Activated T-cell treated with anti-CD3 and anti-CD28 coated beads for 1 hour (primary cell): ENCODE results near the gene SPACA6.
A peak's percentile ranks its signal among the peaks of the same experiment; 100 is the strongest.
"Not testable (repeated sequence)": the region's sequence is repeated elsewhere in the genome, so short reads cannot be mapped to it uniquely, and the experiment has no call there.

Experiments
- DNase-seq: peaks from one replicate; pipeline ENCODE4 v3.0.0-alpha.2; 2020; ENCODE audit warnings: low read depth

SPACA6 gene, protein sequence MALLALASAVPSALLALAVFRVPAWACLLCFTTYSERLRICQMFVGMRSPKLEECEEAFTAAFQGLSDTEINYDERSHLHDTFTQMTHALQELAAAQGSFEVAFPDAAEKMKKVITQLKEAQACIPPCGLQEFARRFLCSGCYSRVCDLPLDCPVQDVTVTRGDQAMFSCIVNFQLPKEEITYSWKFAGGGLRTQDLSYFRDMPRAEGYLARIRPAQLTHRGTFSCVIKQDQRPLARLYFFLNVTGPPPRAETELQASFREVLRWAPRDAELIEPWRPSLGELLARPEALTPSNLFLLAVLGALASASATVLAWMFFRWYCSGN

DNA sequence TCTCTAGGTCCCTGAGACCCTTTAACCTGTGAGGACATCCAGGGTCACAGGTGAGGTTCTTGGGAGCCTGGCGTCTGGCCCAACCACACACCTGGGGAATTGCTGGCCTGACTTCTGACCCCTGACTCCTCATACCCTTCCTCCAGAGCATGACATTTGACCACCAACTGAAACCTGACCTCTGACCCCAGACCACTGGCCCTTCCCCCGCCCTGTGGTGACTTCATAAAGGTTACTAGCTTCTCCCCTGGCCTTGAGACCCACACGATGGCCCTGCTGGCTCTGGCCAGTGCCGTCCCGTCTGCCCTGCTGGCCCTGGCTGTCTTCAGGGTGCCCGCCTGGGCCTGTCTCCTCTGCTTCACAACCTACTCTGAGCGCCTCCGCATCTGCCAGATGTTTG, at the start of gene SPACA6:
SPACA6 (plus strand) TSS at position 71 of the 400 bp plus-strand sequence; CDS start at position 268, 197 bp downstream.
- no peak for DNase-seq

DNA sequence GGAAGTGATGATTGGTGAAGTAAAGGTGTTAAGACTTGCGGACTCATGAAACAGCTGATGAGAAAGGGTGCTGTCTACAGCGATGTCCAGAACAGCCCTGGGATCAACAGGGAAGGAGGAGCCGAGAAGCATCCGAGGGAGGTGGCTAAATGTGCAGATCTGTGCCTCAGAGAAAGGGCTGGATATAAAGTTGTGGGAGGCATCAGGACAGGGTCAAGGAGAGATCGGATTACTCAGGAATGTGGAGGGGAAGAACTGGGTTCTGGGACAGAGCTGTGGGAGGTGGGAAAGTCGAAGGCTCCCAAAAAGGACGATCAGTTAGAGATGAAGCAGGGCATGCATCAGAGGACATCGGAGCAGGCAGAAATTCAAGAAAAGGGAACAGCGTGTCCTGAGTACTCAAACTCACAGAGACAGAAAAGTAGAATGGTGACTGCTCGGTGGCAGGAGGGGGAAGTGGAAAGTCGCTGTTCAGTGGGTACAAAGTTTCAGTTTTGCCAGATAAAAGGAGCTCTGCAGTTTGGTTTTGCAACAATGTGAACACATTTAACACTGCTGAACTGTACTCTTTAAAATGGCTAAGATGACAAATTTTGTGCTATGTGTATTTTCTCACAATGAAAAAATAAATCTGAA, 48.4 kb upstream of the SPACA6 start:
- DNase-seq = no peak

DNA sequence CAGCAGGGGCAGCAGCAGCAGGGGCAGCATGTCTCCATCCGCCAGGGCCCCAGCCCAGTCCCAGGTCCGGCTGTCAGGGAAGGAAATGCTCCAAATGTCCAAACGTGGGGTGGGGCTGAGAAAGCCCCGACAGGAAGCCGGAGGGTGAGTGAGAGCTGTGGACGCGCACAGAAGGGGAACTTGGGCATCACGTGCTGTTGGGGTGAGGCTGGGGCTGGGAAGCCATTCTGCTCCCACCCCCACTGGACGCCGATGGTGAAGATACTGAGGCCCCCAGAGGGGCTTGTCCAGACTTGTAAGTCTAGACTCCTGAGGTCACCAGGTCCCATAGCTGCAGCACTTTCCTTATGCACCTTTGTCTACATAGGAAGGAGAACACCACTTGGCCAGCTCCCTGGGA, 46.4 kb upstream of the SPACA6 start, which contains the start of gene SIGLEC14:
SIGLEC14 (minus strand) TSS at position 96 of the 400 bp plus-strand sequence; CDS start at position 30, 66 bp downstream.
- not testable (repeated sequence) for DNase-seq

DNA sequence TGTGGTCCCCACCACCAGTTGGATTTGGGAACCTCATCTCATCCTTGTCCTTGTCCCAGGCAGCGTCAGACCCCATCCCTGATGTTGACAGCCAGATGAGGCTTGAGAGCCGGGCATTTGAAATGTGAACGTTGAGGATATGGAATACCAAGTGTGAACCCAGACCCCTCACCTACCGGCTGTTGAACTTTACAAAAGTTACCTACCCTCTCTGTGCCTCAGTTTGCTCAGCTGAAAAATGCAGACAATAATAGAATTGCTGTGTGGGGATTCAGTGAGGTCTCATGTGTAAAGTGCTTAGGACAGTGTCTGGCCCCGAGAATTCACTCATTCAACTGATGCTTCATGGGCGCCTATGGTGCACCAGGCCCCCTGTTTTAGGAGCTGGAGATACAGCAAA, 45.8 kb upstream of the SPACA6 start:
- DNase-seq = no peak

DNA sequence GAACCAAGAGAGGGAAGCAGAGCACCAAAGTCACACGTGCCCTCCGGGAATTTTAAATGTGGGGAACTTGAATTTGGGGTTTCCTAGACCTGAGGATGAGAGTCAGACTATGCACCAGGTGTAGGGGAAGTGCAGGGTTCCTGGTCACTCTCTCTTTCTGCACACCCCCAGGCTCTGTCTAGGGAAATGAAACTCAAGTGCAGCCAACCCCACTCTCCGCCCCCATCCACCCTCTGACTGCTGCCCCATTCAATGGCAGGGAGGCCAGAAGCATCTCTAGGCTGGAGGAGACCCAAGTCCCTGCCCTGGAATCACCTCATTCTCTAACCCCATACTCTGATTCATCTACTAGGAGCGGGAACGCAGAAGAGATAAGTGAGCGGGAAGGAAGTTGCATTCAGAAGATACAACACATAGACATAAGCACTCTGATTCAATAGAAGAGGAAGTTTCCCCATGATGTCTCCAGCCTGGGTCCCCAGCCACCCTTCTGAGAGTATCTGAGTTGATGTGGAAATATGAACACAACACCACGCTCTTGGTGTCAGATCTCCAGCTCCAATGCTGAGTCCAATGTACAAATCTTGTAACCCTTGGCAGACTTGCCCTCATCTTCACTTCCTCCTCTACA, 41.8 kb upstream of the SPACA6 start:
- no peak for DNase-seq

DNA sequence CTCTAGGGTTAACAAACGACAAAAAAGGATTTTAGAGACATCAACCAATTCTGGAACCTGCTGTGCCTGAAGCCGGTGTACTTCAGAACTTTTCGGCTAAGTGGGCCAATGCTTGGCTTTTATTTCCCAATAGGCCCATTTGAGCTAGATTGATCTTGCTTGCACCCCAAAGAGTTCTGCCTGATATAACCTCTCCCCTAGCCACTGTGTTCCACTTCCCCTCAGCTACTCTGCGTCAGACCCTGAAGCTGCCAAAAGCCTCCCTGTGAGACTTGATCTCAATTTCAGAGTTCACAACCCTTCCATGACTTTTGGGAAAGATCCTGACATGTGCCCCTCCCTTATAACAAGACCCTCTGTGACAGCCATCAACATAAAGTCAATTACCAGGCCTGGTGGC, 40.9 kb upstream of the SPACA6 start:
- no peak for DNase-seq

DNA sequence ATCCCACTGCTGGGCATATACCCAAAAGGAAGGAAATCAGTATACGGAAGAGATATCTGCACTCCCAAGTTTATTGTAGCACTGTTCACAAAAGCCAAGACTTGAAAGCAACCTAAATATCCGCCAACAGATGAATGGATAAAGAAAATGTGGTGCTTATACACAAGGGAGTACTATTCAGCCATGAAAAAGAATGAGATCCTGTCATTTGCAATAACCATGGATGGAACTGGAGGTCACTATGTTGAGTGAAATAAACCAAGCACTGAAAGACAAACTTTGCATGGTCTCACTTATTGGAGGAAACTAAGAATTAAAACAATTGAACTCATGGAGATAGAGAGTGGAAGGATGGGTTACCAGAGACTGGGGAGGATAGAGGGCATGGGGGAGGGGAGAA, 40.0 kb upstream of the SPACA6 start:
- DNase-seq = no peak

DNA sequence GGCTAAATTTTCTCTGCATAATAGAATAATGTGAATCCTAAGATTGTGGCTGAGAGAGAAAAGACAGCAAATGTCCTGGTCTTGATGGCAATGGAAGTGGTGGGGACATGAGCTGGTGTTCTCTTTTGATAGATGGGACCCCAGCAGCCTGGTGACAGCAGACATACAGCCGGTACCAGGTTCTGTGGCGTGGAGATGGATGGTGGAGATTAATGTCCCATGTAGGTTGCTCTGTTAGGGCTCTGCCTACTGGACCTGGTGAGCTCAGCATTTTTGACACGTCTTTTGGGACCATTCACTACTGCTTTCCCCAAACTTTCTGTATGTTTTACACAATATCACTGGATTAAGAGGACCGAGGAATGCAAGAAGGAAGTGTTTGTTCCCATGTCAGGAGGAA, 38.3 kb upstream of the SPACA6 start:
- no peak for DNase-seq

DNA sequence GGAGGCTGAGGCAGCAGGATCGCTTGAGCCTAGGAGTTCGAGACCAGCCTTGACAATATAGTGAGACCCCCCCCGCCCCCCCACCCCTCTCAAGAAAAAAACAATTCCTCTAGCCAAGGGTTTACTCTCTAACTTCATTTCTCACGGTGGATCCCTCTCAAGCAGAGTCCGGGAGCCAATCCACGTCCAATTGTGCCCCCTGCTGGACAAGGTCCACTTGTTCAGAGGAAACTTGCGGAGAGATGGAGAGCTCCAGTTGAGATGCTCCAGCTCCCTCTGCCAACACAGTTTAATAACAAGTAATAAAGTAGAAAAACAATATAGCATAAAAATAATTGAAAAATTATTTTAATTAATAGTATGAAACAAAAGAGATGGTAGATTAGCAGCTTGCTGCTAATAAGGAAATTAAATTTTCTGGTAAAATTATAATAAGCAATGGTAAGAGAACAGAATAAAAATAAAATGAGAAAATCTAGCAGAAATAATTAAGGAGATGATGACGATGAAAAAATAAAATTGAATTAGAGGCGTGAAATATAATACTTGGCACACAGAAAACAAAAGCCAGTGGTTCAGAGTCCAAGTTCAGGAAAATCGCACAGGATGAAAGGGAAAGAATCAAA, 32.0 kb upstream of the SPACA6 start:
- peak; percentile 19 for DNase-seq

DNA sequence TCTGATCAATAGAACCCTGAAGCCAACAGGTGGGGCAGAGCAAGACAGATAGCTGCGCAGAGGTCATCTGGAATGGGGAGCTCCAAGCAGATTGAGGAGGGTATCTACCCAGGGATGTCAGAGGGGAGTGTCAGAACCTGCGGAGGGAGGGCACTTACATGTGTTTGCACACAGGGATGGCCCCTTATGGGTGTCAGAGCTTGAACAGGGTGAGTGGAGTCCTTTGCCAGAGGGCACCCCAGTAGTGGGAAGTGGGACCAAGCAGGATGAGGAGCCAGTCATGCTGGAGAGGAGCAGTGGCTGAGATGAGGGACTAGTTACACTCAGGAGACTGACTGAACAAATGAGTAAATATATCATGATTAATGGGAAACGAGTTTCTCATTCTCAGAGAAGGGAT, 29.5 kb upstream of the SPACA6 start:
- no peak for DNase-seq

DNA sequence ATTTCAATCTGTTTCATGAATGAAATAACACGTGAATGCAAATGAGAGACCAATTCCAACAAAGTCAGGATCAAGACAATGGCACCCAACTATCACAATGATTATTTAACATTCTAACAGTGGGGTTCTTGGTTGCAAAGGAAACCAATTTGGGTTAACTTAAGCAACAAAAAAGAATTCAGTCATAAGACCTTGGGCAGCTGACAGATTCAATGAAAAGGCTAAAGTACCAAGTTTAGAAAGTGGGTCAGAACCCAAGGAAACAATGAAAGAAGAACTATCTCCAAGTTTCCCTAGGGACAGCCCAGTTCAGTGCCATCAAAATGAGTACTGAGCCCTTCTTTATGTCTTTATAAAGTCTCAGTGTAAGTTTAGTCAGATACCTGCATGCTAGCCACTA, 29.0 kb upstream of the SPACA6 start:
- DNase-seq = no peak

DNA sequence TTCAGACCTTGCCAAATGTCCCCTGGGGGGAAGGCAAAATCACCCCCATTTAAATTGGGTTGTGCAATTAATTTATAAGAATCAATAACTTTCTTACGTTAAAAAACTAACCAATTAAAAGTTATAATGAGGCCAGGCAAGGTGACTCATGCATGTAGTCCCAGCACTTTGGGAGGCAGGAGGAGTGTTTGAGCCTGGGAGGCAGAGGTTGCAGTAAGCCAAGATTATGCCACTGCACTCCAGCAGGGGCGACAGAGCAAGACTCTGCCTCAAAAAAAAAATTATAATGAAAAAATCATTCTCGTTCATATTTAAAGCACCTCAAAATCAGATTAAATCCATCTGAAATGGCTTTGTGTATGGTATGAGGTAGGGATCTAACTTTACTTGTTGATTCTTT, 28.1 kb upstream of the SPACA6 start:
- DNase-seq = no peak

DNA sequence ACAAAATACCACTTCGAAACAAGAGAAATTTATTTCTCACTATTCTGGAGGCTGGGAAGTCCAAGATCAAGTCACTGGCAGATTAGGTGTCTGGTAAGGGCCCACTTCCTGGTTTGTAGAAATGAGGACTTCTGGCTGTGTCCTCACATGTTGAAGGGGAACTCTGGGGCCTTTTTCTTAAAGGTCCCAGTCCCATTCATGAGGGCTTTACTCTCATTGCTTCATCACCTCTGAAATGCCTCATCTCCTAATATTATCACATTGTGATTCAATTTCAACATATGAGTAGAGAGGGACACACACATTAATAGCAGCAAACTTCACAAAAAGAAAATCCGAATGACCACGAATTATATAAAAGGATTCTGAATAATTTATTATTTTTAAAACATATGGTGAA, 24.9 kb upstream of the SPACA6 start:
- DNase-seq = no peak

DNA sequence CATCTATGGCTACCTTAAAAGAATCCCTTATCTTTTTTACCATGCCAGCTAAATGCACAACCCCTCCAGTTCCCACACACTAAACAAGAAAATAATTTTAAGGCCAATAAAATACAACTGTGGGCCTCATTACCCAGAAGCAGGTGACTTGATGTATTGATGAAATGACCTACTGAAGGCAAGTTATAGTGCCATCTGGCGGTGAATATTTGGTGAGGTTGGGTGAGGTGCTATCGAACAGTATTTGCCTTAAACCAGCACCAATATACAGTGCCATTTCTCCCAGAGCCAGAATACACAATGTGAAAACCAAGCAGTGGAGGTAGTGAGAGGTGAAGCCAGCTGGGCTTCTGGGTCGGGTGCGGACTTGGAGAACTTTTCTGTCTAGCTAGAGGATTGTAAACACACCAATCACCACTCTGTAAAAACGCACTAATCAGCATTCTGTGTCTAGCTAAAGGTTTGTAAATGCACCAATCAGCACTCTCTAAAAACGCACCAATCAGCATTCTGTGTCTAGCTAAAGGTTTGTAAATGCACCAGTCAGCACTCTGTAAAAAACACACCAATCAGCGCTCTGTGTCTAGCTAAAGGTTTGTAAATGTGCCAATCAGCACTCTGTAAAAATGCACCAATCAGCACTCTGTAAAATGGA, 17.1 kb upstream of the SPACA6 start:
- DNase-seq = not testable (repeated sequence)

DNA sequence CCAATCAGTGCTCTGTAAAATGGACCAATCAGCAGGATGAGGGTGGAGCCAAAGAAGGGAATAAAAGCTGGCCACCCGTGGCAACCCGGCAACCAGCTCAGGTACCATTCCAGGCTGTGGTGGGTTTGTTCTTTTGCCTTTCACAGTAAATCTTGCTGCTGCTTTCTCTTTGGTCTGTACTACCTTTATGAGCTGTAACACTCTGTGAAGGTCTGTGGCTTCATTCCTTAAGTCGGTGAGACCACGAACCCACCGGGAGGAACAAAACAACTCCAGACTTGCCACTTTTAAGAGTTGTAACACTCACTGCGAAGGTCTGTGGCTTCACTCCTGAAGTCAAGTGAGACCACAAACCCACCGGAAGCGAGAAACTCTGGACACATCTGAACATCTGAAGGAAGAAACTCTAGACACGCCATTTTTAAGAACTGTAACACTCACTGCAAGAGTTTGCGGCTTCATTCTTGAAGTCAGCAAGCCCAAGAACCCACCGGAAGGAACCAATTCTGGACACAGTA, 16.5 kb upstream of the SPACA6 start:
- DNase-seq = no peak

DNA sequence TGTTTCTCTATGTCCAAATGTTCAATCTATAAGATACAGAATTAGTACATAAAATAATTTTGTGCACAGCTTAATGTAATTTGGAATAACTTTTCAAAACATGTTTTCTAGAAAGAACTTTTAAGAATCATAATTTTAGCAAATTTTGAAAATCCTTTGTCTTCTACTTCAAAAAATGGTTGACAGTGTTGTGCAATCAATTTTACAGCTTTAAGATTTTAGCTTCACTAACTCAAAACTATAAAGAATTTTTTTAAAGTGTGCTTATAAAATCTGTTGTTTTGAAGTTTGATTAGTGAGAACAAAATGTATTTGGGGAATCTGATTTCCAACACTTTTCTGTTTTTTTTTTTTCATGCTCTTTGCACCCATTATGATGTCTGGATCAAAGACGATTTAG, 12.7 kb upstream of the SPACA6 start:
- DNase-seq = no peak

DNA sequence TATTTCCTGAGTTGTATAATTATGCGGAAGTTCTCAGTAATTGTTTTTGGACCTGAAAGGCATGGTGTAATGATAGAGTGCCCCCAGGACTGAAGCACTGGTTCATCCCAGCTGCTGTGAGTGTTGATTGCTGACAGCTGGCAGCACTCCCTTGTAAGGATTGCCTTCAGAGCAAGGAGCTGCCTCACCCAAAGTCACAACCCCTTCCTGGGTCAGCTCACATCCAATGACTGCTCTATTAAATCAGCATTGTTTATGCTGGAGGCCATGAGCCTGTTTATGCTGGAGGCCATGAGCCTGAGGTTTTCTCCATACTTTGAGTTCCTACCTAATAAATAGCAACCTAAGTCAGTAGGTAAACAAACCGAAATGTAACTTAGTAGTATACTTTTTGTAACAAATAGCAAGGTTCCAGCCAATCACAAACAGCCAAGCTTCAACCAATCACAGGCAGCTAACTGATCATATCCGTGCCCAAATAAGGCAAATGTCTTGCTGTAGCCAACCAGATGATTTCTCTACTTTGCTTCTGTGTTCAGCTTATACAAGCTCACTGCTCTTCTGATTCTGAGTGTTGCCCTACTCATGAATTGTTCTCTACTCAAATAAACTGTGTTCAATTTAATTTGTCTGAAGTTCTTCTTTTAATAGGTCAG, 11.7 kb upstream of the SPACA6 start:
- no peak for DNase-seq

DNA sequence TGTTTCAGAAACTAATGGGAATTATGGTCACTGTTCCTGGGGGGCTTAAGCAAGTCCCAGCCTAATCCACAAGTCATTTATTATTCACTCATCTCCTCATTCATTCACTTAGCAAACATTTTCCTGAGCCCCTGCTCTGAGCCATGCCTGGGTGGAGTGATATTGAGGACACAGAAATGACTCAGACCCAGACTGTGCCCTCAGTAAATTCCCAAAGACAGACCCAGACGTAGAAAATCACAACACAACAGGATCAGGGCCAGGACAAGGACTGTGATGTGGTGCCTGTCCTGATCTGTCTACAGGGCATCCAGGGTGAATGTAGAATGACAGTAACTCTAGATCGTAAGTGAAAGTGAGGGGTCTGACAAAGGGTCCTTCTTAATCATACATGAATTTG, 7.0 kb upstream of the SPACA6 start:
- DNase-seq = no peak

DNA sequence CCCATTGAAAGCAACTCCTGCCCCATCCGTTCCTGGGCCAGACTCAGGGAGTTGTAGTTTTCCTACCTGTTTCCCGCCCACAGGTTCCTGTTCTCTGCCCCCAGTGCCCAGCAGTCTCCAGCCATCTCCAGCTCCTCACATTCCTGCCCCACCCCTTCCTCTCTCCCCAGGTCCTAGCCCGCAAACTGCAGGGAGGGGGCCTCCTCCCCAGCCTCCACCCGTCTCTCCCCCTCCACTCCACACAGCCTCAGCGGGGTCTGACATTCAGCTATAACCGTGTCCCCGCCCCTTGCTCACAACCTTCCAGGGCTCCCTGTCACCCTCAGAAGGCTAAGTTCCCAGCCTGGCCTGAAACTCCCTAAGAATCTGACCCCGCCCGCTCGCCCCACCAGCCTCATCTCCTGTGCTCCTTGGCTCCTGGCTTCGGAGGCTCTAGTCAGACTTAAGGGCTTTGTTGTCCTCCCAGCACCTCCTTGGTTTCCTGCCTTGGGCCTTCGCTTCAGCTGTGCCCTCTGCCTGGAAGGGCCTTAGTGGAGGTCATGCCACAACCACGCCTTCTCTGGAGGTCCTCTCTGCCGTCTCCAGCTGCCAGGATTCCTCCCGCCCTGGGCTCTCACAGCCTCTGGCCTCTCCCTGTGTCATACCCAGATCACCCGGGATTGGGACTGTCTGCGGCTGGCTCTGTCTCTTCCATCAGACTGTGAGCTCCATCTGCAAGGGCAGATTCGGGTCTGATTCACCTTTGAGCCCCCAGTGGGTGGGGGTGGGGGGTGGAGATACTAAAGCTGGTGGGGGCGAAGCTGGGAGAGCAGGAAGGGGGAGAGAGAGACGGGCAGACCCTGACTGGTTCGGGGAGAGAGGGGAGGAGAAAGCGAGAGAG, 5.1 kb upstream of the SPACA6 start:
- DNase-seq = no peak
